ENCODE data around the gene ZNF408. TPM values are rescaled to one million over a fixed set of nuclear protein-coding genes. Genes with fewer than 3 reads are reported as not detected.
A peak's percentile ranks its signal among the peaks of the same experiment; 100 is the strongest.

ZNF408 gene
- total and polyA plus RNA-seq, 2 of the 13 experiments (the other 11 are each of a cell fraction or from before 2014, with no cell fraction given): 11.2 to 12.5 TPM

DNA sequence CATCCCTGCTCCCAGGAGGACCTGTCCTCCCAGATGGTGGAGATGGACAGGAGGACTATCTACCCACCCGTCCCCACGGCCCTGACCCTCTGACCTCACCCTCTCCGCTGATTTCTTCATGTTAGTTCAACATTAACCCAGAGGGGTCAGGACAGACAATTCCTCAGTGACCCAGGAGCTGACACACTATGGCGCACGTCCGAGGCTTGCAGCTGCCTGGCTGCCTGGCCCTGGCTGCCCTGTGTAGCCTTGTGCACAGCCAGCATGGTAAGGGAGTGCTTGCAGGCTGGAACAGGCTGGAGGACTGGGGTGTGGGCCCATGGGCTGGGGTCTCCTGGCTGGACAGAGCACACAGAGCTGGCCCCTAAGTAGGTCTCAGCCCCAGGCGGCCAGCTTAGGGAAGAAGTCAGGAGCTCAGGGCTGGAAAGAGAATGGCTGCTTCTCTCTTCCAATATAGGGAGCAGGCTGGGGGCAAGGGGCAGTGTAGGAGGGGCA lies 18.3 kb downstream of the ZNF408 start, which contains the start of gene F2 (continued):
- no peak for TF ChIP-seq MTF2 (CRISPR knock-in tag; IDR thresholded peaks at IDR 0.05; ENCODE audit: borderline replicate concordance)
- peak; percentile 17; the same call in 1 of the 2 replicates for TF ChIP-seq LBX2 (CRISPR knock-in tag; IDR thresholded peaks at IDR 0.05; ENCODE audit: borderline replicate concordance)
- TF ChIP-seq ZKSCAN5 (CRISPR knock-in tag; IDR thresholded peaks at IDR 0.05): peak; percentile 66
- TF ChIP-seq, protein P1, sequence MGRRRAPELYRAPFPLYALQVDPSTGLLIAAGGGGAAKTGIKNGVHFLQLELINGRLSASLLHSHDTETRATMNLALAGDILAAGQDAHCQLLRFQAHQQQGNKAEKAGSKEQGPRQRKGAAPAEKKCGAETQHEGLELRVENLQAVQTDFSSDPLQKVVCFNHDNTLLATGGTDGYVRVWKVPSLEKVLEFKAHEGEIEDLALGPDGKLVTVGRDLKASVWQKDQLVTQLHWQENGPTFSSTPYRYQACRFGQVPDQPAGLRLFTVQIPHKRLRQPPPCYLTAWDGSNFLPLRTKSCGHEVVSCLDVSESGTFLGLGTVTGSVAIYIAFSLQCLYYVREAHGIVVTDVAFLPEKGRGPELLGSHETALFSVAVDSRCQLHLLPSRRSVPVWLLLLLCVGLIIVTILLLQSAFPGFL (CRISPR knock-in tag; IDR thresholded peaks at IDR 0.05): peak; percentile 38; the same call in 1 of the 2 replicates
- TF ChIP-seq ZBTB44 (CRISPR knock-in tag; IDR thresholded peaks at IDR 0.05): no peak; the same call in 1 of the 2 replicates
- no peak for TF ChIP-seq ZNF530 (CRISPR knock-in tag; IDR thresholded peaks at IDR 0.05; ENCODE audit: low read depth)
- TF ChIP-seq, protein P2, sequence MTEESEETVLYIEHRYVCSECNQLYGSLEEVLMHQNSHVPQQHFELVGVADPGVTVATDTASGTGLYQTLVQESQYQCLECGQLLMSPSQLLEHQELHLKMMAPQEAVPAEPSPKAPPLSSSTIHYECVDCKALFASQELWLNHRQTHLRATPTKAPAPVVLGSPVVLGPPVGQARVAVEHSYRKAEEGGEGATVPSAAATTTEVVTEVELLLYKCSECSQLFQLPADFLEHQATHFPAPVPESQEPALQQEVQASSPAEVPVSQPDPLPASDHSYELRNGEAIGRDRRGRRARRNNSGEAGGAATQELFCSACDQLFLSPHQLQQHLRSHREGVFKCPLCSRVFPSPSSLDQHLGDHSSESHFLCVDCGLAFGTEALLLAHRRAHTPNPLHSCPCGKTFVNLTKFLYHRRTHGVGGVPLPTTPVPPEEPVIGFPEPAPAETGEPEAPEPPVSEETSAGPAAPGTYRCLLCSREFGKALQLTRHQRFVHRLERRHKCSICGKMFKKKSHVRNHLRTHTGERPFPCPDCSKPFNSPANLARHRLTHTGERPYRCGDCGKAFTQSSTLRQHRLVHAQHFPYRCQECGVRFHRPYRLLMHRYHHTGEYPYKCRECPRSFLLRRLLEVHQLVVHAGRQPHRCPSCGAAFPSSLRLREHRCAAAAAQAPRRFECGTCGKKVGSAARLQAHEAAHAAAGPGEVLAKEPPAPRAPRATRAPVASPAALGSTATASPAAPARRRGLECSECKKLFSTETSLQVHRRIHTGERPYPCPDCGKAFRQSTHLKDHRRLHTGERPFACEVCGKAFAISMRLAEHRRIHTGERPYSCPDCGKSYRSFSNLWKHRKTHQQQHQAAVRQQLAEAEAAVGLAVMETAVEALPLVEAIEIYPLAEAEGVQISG (CRISPR knock-in tag; IDR thresholded peaks at IDR 0.05): peak; percentile 97
- TF ChIP-seq ZNF737 (CRISPR knock-in tag; IDR thresholded peaks at IDR 0.05; ENCODE audit: borderline replicate concordance): no peak
- TF ChIP-seq ZEB1 (IDR thresholded peaks at IDR 0.05; ENCODE audit: insufficient replicate concordance, low read depth): no peak
- TF ChIP-seq, protein P3, sequence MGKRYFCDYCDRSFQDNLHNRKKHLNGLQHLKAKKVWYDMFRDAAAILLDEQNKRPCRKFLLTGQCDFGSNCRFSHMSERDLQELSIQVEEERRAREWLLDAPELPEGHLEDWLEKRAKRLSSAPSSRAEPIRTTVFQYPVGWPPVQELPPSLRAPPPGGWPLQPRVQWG (CRISPR knock-in tag; IDR thresholded peaks at IDR 0.05; ENCODE audit: borderline replicate concordance, low read depth): no peak
- no peak for TF ChIP-seq SP1 (IDR thresholded peaks at IDR 0.05)
- TF ChIP-seq SP1 (CRISPR knock-in tag; IDR thresholded peaks at IDR 0.05): peak; percentile 53; the same call in 1 of the 2 replicates
- no peak; the same call in 1 of the 2 replicates for TF ChIP-seq KLF9 (CRISPR knock-in tag; IDR thresholded peaks at IDR 0.05; ENCODE audit: low read depth)
- no peak; the same call in 1 of the 2 replicates for TF ChIP-seq HIVEP1 (CRISPR knock-in tag; IDR thresholded peaks at IDR 0.05)
- TF ChIP-seq ZSCAN12 (CRISPR knock-in tag; IDR thresholded peaks at IDR 0.05): no peak
- no peak for TF ChIP-seq GLI4 (CRISPR knock-in tag; IDR thresholded peaks at IDR 0.05; ENCODE audit: borderline replicate concordance)
- TF ChIP-seq RARG (CRISPR knock-in tag; IDR thresholded peaks at IDR 0.05; ENCODE audit: low read depth): 0 out of 2 replicates have a peak, but pooled peaks have one; percentile 42
- TF ChIP-seq, protein P4, sequence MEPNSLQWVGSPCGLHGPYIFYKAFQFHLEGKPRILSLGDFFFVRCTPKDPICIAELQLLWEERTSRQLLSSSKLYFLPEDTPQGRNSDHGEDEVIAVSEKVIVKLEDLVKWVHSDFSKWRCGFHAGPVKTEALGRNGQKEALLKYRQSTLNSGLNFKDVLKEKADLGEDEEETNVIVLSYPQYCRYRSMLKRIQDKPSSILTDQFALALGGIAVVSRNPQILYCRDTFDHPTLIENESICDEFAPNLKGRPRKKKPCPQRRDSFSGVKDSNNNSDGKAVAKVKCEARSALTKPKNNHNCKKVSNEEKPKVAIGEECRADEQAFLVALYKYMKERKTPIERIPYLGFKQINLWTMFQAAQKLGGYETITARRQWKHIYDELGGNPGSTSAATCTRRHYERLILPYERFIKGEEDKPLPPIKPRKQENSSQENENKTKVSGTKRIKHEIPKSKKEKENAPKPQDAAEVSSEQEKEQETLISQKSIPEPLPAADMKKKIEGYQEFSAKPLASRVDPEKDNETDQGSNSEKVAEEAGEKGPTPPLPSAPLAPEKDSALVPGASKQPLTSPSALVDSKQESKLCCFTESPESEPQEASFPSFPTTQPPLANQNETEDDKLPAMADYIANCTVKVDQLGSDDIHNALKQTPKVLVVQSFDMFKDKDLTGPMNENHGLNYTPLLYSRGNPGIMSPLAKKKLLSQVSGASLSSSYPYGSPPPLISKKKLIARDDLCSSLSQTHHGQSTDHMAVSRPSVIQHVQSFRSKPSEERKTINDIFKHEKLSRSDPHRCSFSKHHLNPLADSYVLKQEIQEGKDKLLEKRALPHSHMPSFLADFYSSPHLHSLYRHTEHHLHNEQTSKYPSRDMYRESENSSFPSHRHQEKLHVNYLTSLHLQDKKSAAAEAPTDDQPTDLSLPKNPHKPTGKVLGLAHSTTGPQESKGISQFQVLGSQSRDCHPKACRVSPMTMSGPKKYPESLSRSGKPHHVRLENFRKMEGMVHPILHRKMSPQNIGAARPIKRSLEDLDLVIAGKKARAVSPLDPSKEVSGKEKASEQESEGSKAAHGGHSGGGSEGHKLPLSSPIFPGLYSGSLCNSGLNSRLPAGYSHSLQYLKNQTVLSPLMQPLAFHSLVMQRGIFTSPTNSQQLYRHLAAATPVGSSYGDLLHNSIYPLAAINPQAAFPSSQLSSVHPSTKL (CRISPR knock-in tag; IDR thresholded peaks at IDR 0.05): peak; percentile 86
- TF ChIP-seq ZNF724P (CRISPR knock-in tag; IDR thresholded peaks at IDR 0.05; ENCODE audit: borderline replicate concordance): no peak
